HCT116 (cell line): ENCODE data around the gene TRPM3. TPM values are rescaled to one million over a fixed set of nuclear protein-coding genes. Genes with fewer than 3 reads are reported as not detected.

Source experiments
- ATAC-seq: fragments of 200-7000 bp; cut with Tn5 transposase; 2 replicates; pipeline ENCODE4 v1.9.1; 2020; ENCODE audit warnings: mild to moderate bottlenecking, moderate library complexity
- BruUV-seq: library from RNA; stranded (reverse); fragments of 400-500 nt; replicated peaks from 2 replicates; lab custom pipeline; 2021; lab: Mats Ljungman, UMichigan
- CTCF ChIA-PET: fragments of 300-600 bp; sonication (Branson Sonifier 250); formaldehyde crosslinking; loops from one replicate; lab custom pipeline; 2021; ENCODE audit warnings: antibody characterized with exemption; lab: Charles Lee
- POLR2A ChIA-PET: fragments of 300-600, 350-600 bp; sonication (Branson Sonifier 250); formaldehyde crosslinking; loops from one replicate; lab custom pipeline; 2021; ENCODE audit warnings: antibody characterized with exemption; lab: Charles Lee
- RAD21 ChIA-PET, 2 experiments: fragments of 300-600 bp; sonication (Branson Sonifier 250); formaldehyde crosslinking; loops; one replicate each; lab custom pipeline; 2023; ENCODE audit warnings: low total read pairs in 2 of 2; ENCODE audit not compliant: uncharacterized antibody in 2 of 2, unreplicated experiment in 2 of 2, low non-redundant PET in 1 of 2; lab: Charles Lee
- DNase-seq: peaks from one replicate; pipeline ENCODE4 v3.0.0-alpha.2; 2010; ENCODE audit warnings: low read depth, low spot score
- H2AFZ ChIP-seq: fragments of 200-600 bp; shearing (Covaris generic), sonication (generic); 2 replicates; pipeline ENCODE4 v1.6.1; 2017; ENCODE audit warnings: low read depth, mixed run types, mixed read lengths, antibody characterized with exemption, low read length; ENCODE audit not compliant: poor library complexity, severe bottlenecking
- H3K27ac ChIP-seq: 2 replicates; pipeline ENCODE4 v1.5.1; 2012; ENCODE audit warnings: low read depth, low read length
- H3K27me3 ChIP-seq: fragments of 200-600 bp; sonication (generic); 2 replicates; pipeline ENCODE4 v1.6.1; 2016; ENCODE audit warnings: mixed run types, low read length, mixed read lengths; ENCODE audit not compliant: insufficient read depth
- H3K36me3 ChIP-seq, 2 experiments: fragments of 200-500 bp in 1 of 2; fragments of 200-600 bp in 1 of 2; sonication (Bioruptor generic) in 1 of 2; sonication (generic) in 1 of 2; 2 replicates each; pipeline versions ENCODE4 v1.5.1 to v1.6.1; 2014 to 2016; ENCODE audit warnings: low read length in 2 of 2, inconsistent platforms in 1 of 2, mixed read lengths in 1 of 2, mixed run types in 1 of 2; ENCODE audit not compliant: insufficient read depth in 2 of 2, control insufficient read depth in 1 of 2
- H3K4me1 ChIP-seq, 2 experiments: fragments of 200-600 bp in 1 of 2; sonication (generic) in 1 of 2; 2 replicates each; pipeline versions ENCODE4 v1.5.1 to v1.6.1; 2012 to 2017; ENCODE audit warnings: low read length in 2 of 2, inconsistent platforms in 1 of 2, mild to moderate bottlenecking in 1 of 2, mixed read lengths in 1 of 2, mixed run types in 1 of 2, moderate library complexity in 1 of 2; ENCODE audit not compliant: insufficient read depth in 2 of 2, control insufficient read depth in 1 of 2
- H3K4me2 ChIP-seq: fragments of 200-600 bp; sonication (generic); 2 replicates; pipeline ENCODE4 v1.6.1; 2017; ENCODE audit warnings: mixed run types, low read length, mixed read lengths
- H3K4me3 ChIP-seq, 2 experiments: fragments of 200-600 bp in 1 of 2; sonication (generic) in 1 of 2; replicated peaks in 1 of 2; 2 replicates each; pipeline ENCODE4 v1.5.1; 2011 to 2016; ENCODE audit warnings: low read length in 2 of 2, control low read depth in 1 of 2, low read depth in 1 of 2, mild to moderate bottlenecking in 1 of 2, mixed read lengths in 1 of 2, mixed run types in 1 of 2
- H3K79me2 ChIP-seq: fragments of 200-600 bp; sonication (generic); 2 replicates; pipeline ENCODE4 v1.6.1; 2017; ENCODE audit warnings: mild to moderate bottlenecking, mixed run types, low read length, moderate library complexity, mixed read lengths; ENCODE audit not compliant: insufficient read depth
- H3K9ac ChIP-seq: fragments of 200-600 bp; sonication (generic); 2 replicates; pipeline ENCODE4 v1.6.1; 2016; ENCODE audit warnings: low read length, mixed read lengths
- H3K9me2 ChIP-seq: fragments of 200-600 bp; sonication (generic), shearing (Covaris generic); 2 replicates; pipeline ENCODE4 v1.6.1; 2017; ENCODE audit warnings: mixed run types, mild to moderate bottlenecking, moderate library complexity; ENCODE audit not compliant: insufficient read depth
- H3K9me3 ChIP-seq, 2 experiments: fragments of 200-500 bp in 1 of 2; fragments of 200-600 bp in 1 of 2; sonication (Bioruptor generic) in 1 of 2; sonication (generic) in 1 of 2; 2 replicates each; pipeline ENCODE4 v1.6.1; 2014 to 2017; ENCODE audit warnings: low read length in 2 of 2, mixed read lengths in 2 of 2, inconsistent platforms in 1 of 2, low read depth in 1 of 2, mild to moderate bottlenecking in 1 of 2, mixed run types in 1 of 2, moderate library complexity in 1 of 2; ENCODE audit not compliant: control insufficient read depth in 1 of 2, insufficient read depth in 1 of 2
- H4K20me1 ChIP-seq: fragments of 200-600 bp; sonication (generic), shearing (Covaris generic); 2 replicates; pipeline ENCODE4 v1.6.1; 2017; ENCODE audit warnings: mixed run types, mild to moderate bottlenecking, moderate library complexity; ENCODE audit not compliant: insufficient read depth
- ATF3 ChIP-seq: IDR thresholded peaks from 2 replicates; pipeline ENCODE4 v1.6.1; 2012
- CBX3 ChIP-seq: IDR thresholded peaks from 2 replicates; pipeline ENCODE4 v1.6.1; 2012; ENCODE audit warnings: low read depth
- CEBPB ChIP-seq: IDR thresholded peaks from 2 replicates; pipeline ENCODE4 v1.6.1; 2012; ENCODE audit warnings: low read depth
- CTCF ChIP-seq, 3 experiments: fragments of 200-600 bp in 1 of 3; sonication (generic) in 1 of 3; IDR thresholded peaks in 2 of 3; conservative IDR thresholded peaks in 1 of 3; 2 replicates each; pipeline ENCODE4 v1.5.1; 2012 to 2017; ENCODE audit warnings: low read depth in 2 of 3, low read length in 2 of 3, antibody characterized with exemption in 1 of 3, borderline replicate concordance in 1 of 3, control low read depth in 1 of 3, mild to moderate bottlenecking in 1 of 3, mixed read lengths in 1 of 3, mixed run types in 1 of 3, moderate library complexity in 1 of 3; ENCODE audit not compliant: insufficient read depth in 1 of 3
- EGR1 ChIP-seq: IDR thresholded peaks from 2 replicates; pipeline ENCODE4 v1.6.1; 2012; ENCODE audit warnings: low read depth
- EZH2 ChIP-seq: fragments of 200-600 bp; sonication (generic); IDR thresholded peaks from 2 replicates; pipeline ENCODE4 v1.6.1; 2017; ENCODE audit warnings: antibody characterized with exemption, mixed run types
- EZH2phosphoT487 ChIP-seq: fragments of 200-600 bp; IDR thresholded peaks from 2 replicates; pipeline ENCODE4 v1.6.1; 2018; ENCODE audit warnings: antibody characterized with exemption, borderline replicate concordance
- FOSL1 ChIP-seq: IDR thresholded peaks from 2 replicates; pipeline ENCODE4 v1.6.1; 2012; ENCODE audit warnings: low read depth
- JUND ChIP-seq: IDR thresholded peaks from 2 replicates; pipeline ENCODE4 v1.6.1; 2012
- MAX ChIP-seq: IDR thresholded peaks from 2 replicates; pipeline ENCODE4 v1.6.1; 2012
- POLR2A ChIP-seq: IDR thresholded peaks from 2 replicates; pipeline ENCODE4 v1.7.0; 2011; ENCODE audit warnings: borderline replicate concordance; ENCODE audit not compliant: insufficient read depth, insufficient read length; ENCODE audit errors: extremely low read depth
- POLR2AphosphoS5 ChIP-seq: IDR thresholded peaks from 2 replicates; pipeline ENCODE4 v1.6.1; 2011; ENCODE audit warnings: mild to moderate bottlenecking, low read depth, low read length, moderate library complexity
- RAD21 ChIP-seq: IDR thresholded peaks from 2 replicates; pipeline ENCODE4 v1.6.1; 2012; ENCODE audit warnings: low read depth, mild to moderate bottlenecking
- SIN3A ChIP-seq: IDR thresholded peaks from 2 replicates; pipeline ENCODE4 v1.6.1; 2012; ENCODE audit warnings: low read depth
- SP1 ChIP-seq: IDR thresholded peaks from 2 replicates; pipeline ENCODE4 v1.6.1; 2012; ENCODE audit warnings: low read depth
- ZBTB33 ChIP-seq: IDR thresholded peaks from 2 replicates; pipeline ENCODE4 v1.6.1; 2011; ENCODE audit warnings: mild to moderate bottlenecking, low read length, moderate library complexity; ENCODE audit not compliant: insufficient replicate concordance; ENCODE audit errors: extremely low read depth
- ZFX ChIP-seq: fragments of 450-650 bp; IDR thresholded peaks from 2 replicates; pipeline ENCODE4 v1.6.1; 2017
- ZNF274 ChIP-seq: fragments of 200-500 bp; sonication (Bioruptor generic); IDR thresholded peaks from 2 replicates; pipeline ENCODE4 v1.6.1; 2014; ENCODE audit warnings: mild to moderate bottlenecking, low read depth, low read length, inconsistent platforms
- intact Hi-C: fragments of 100-400 bp; cut with micrococcal nuclease; formaldehyde crosslinking; loops from 2 replicates; pipeline ENCODE4 v1.10.0; 2022
- total RNA-seq: library from RNA; stranded (reverse); gene quantifications from one replicate; pipeline ENCODE4 v1.2.1, GENCODE V29; 2021; ENCODE audit not compliant: unreplicated experiment

Gene TRPM3
- total RNA-seq, 1 experiment from 2014 or later, result not detected

GRCh38 chr9:70566751-70567150 is 554.7 kb downstream of the TRPM3 start:
- CTCF ChIA-PET, result no interaction called here
- Histone ChIP-seq H3K4me3 (no peak overlapping the region), H3K9ac (no peak overlapping the region), H4K20me1 (no peaks in the 10 kb centered on the region), H3K9me2 (no peaks in the 10 kb centered on the region), H3K4me2 (no peak overlapping the region), H2AFZ (no peak overlapping the region), H3K36me3 (no peaks in the 10 kb centered on the region), H3K9me3 (no peaks in the 10 kb centered on the region), H3K27me3 (no peaks in the 10 kb centered on the region), H3K4me1 (no peaks in the 10 kb centered on the region), H3K79me2 (no peaks in the 10 kb centered on the region), H3K27ac (no peak overlapping the region)
- ATAC-seq (no peak), DNase-seq (no peak)
- RAD21 ChIA-PET, result no interaction called here
- BruUV-seq, result no TSS peak
- intact Hi-C loops, result no loop called here
- no peak for TF ChIP-seq JUND
- no peak for TF ChIP-seq ZNF274
- TF ChIP-seq FOSL1, result no peak
- no peak for TF ChIP-seq EZH2phosphoT487
- no peak for TF ChIP-seq SIN3A
- no peak for TF ChIP-seq CTCF (IDR thresholded peaks at IDR 0.05 in 2 of 3, conservative IDR thresholded peaks at IDR 0.05 in 1 of 3; ENCODE audit: borderline replicate concordance in 1 of 3, insufficient read depth in 1 of 3, low read depth in 2 of 3, low read length in 2 of 3)
- TF ChIP-seq MAX, result no peak
- no peak for TF ChIP-seq POLR2AphosphoS5
- no peak for TF ChIP-seq EZH2
- no peak for TF ChIP-seq POLR2A
- TF ChIP-seq CBX3, result no peak
- TF ChIP-seq SP1, result no peak
- no peak for TF ChIP-seq ZBTB33
- no peak for TF ChIP-seq EGR1
- TF ChIP-seq RAD21, result no peak
- TF ChIP-seq ATF3, result no peak
- TF ChIP-seq ZFX, result no peak
- TF ChIP-seq CEBPB, result no peak
- POLR2A ChIA-PET, result interaction anchor here (0.8 kb wide), 1 partner anchor 8 kb away, joined by 3 read pairs; no protein-coding TSS in a partner anchor
